A673 (cell line): ENCODE results near the gene SOBP.

ENCODE experiments used
- CTCF ChIP-seq: fragments of 300-800, 200-600 bp; sonication (generic); conservative IDR thresholded peaks from 2 replicates; pipeline ENCODE4 v1.5.1; 2017; ENCODE audit warnings: low read depth, mild to moderate bottlenecking, antibody characterized with exemption, low read length, moderate library complexity, mixed read lengths
- EZH2 ChIP-seq: fragments of 200-600 bp; sonication (generic); IDR thresholded peaks from 2 replicates; pipeline ENCODE4 v1.6.1; 2017; ENCODE audit warnings: borderline replicate concordance, low read depth, mild to moderate bottlenecking, mixed read lengths, antibody characterized with exemption, low read length; ENCODE audit not compliant: poor library complexity, severe bottlenecking

DNA sequence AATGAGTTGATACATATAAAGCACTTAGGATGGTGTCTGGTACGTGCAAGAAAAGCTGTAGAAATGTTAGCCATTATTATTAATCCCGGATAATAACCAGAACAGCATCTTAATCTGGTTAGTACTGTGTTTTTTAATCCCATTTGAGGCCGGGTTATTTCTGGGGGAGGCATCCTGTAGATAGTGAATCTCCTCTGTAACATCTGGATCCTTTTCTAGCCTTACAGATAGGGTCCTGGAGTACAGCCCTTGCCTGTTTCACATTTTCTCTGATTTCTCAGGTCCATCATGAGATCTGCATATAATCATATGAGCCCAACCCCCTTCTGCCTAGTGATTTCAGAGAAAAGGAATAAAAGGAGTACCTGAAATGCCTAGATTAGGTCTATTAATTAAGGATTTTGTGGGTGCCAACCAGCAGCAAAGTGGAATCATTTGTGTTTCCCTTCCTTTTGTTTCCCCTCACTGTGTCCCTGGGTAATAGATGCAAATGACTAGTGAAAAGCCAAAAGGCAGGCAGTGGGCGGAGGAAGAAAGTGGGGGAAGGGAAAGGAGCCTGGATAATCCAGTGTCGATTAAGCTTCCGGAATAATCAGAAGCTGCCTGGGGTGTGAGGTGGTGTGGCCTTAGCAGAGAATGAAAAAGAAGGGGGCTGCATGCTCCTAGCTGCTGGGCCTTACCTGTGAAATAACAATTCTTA lies 88.9 kb downstream of the SOBP start:
- TF ChIP-seq CTCF (no peak), EZH2 (no peak)
